Lower leg skin (tissue), 4 donors: ENCODE data around the gene OST4. TPM values are rescaled to one million over a fixed set of nuclear protein-coding genes. Genes with fewer than 3 reads are reported as not detected.

Experiments used
- DNase-seq, 2 donors: peaks; one replicate each; pipeline ENCODE4 v3.0.0-alpha.2; 2019; ENCODE audit warnings: low spot score in 2 of 2
- H3K4me3 ChIP-seq: fragments of 200-600 bp; sonication (generic); 2 replicates; pipeline ENCODE4 v1.5.1; 2017; ENCODE audit warnings: mild to moderate bottlenecking, low read depth; ENCODE audit not compliant: poor library complexity, severe bottlenecking
- CTCF ChIP-seq, 3 donors: fragments of 450-650 bp; IDR thresholded peaks; one replicate each; pipeline ENCODE4 v1.5.1; 2016; ENCODE audit warnings: antibody characterized with exemption in 3 of 3, mild to moderate bottlenecking in 3 of 3, moderate library complexity in 2 of 3
- POLR2A ChIP-seq, 2 donors: fragments of 450-650 bp; IDR thresholded peaks; one replicate each; pipeline ENCODE4 v1.6.1; 2016 to 2017; ENCODE audit warnings: antibody characterized with exemption in 2 of 2, mild to moderate bottlenecking in 1 of 2, moderate library complexity in 1 of 2
- WGBS, 2 donors: methylation state at CpG; one replicate each; pipeline ENCODE4 v1.1.5; 2018; 5-methylcytosine and 5-hydroxymethylcytosine counted together
- intact Hi-C: fragments of 100-400 bp; cut with DNase I; formaldehyde crosslinking; loops from one replicate; pipeline ENCODE4 v1.15.0; 2023; ENCODE audit warnings: low total_unique reads
- total RNA-seq, 4 donors: library from RNA; depleted of rRNA; stranded (reverse); fragments of >200 nt; gene quantifications; one replicate each; pipeline ENCODE4 v1.1.0, GENCODE V29; 2016

OST4 gene
- total RNA-seq, 4 donors from 2014 or later, result 144 to 236 (median 195) TPM

GRCh38 chr2:27032495-27033252 is 38.8 kb downstream of the OST4 start, which contains the start of gene TMEM214:
TSS of gene TMEM214 (plus strand) at chr2:27032965. CDS start at chr2:27033016, 51 bp downstream.
- 0 to 1% methylated on average over 60 to 75 of the region's 76 CpGs for WGBS, 2 donors
- intact Hi-C loops, result no loop called here
- no peak for TF ChIP-seq CTCF (IDR thresholded peaks at IDR 0.05)
- TF ChIP-seq POLR2A (IDR thresholded peaks at IDR 0.05), result no peak
- DNase-seq, result peak; percentile 83 to 96
- H3K4me3 ChIP-seq, result peak within 1 kb of the TSS; percentile 87

- 84 to 89% methylated on average over 2 of the region's 2 CpGs for WGBS, 2 donors
- no peak for TF ChIP-seq POLR2A (IDR thresholded peaks at IDR 0.05)
- TF ChIP-seq CTCF (IDR thresholded peaks at IDR 0.05), result no peak
- intact Hi-C loops, result no loop called here
- DNase-seq, result no peak
- no peak overlapping the region for H3K4me3 ChIP-seq
These were observed 42.4 kb downstream of the OST4 start for GRCh38 chr2:27029051-27029450.

GRCh38 chr2:27027211-27027651 is 44.2 kb downstream of the OST4 start:
- TF ChIP-seq POLR2A (IDR thresholded peaks at IDR 0.05) (no peak), CTCF (IDR thresholded peaks at IDR 0.05) (no peak)
- H3K4me3 ChIP-seq, result no peak overlapping the region
- 91 to 92% methylated on average over 7 to 10 of the region's 10 CpGs for WGBS, 2 donors
- DNase-seq, result no peak
- intact Hi-C loops, result no loop called here

GRCh38 chr2:27025861-27026851 is 45.3 kb downstream of the OST4 start:
- 86 to 95% methylated on average over 23 to 24 of the region's 24 CpGs for WGBS, 2 donors
- TF ChIP-seq POLR2A (IDR thresholded peaks at IDR 0.05) (no peak), CTCF (IDR thresholded peaks at IDR 0.05) (no peak)
- H3K4me3 ChIP-seq, result no peak overlapping the region
- no peak for DNase-seq
- intact Hi-C loops, result no loop called here

- WGBS, 2 donors, result 87 to 94% methylated on average over 13 of the region's 13 CpGs
- DNase-seq, result no peak
- intact Hi-C loops, result no loop called here
- H3K4me3 ChIP-seq, result no peak overlapping the region
- TF ChIP-seq POLR2A (IDR thresholded peaks at IDR 0.05) (no peak), CTCF (IDR thresholded peaks at IDR 0.05) (no peak)
These were observed 46.1 kb downstream of the OST4 start for GRCh38 chr2:27025281-27025800.
